ENCODE measurements around the gene VSTM2L. TPM values are rescaled to one million over a fixed set of nuclear protein-coding genes. Genes with fewer than 3 reads are reported as not detected.

Gene VSTM2L
- total and polyA plus RNA-seq, 2 of the 13 experiments (the other 11 are each of a cell fraction or from before 2014, with no cell fraction given): not detected

DNA sequence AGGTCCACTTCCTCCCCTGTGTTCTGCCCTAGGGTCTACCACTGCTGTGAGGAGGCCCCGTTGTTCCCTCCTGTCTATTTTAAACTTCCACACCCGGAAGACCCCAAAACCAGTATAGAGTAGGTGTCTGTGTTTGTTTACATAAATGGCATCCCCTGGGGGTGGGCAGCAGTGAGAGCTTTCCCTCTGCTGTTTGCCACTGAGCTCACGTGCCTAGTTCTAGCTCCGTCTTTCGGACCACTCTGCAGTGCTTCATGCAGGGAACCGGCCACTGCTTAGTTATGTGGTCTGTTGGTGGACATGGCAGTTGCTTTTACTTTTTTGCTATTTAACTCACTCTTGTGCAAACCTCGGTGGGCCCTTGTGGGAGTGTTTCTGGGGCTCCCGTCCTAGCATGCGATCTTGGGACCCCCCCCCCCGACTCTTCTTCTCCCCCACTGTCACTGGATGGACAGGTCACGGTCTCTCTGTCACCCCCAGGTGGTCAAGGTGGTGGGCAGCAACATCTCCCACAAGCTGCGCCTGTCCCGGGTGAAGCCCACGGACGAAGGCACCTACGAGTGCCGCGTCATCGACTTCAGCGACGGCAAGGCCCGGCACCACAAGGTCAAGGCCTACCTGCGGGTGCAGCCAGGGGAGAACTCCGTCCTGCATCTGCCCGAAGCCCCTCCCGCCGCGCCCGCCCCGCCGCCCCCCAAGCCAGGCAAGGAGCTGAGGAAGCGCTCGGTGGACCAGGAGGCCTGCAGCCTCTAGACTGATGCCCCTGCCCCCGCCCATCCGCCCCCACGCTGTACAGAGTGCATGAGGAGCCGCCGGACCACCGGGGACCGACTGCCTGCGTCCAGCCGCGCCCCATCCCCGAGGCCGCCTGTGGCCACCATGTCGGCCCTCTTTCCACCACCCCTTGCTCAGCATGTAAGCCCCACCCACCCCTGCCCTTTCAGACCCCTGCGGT, 40.9 kb downstream of the VSTM2L start:
- no TSS peak for BruUV-seq (replicated peaks)
- no peak overlapping the region for H3K9ac ChIP-seq (ENCODE audit: insufficient read depth, low read depth, low read length)
- POLR2A ChIA-PET: no interaction called here
- TF ChIP-seq KAT8 (CRISPR knock-in tag; IDR thresholded peaks at IDR 0.05) (no peak), XRCC5 (optimal IDR thresholded peaks at IDR 0.05; ENCODE audit: low read length) (peak; percentile 34), ZNF546 (CRISPR knock-in tag; conservative IDR thresholded peaks at IDR 0.05) (no peak), SP2 (CRISPR knock-in tag; IDR thresholded peaks at IDR 0.05) (no peak), ZNF788 (CRISPR knock-in tag; IDR thresholded peaks at IDR 0.05; ENCODE audit: borderline replicate concordance) (0 out of 2 replicates have a peak, but pooled peaks have one; percentile 24), HDAC6 (IDR thresholded peaks at IDR 0.05; ENCODE audit: low read depth, low read length) (no peak), STAG1 (CRISPR knock-in tag; IDR thresholded peaks at IDR 0.05) (peak; percentile 29; the same call in 1 of the 2 replicates), CAMTA2 (CRISPR knock-in tag; IDR thresholded peaks at IDR 0.05; ENCODE audit: borderline replicate concordance) (no peak), BCL6 (CRISPR knock-in tag; IDR thresholded peaks at IDR 0.05) (no peak)
- TF ChIP-seq, protein P1, sequence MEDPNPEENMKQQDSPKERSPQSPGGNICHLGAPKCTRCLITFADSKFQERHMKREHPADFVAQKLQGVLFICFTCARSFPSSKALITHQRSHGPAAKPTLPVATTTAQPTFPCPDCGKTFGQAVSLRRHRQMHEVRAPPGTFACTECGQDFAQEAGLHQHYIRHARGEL (CRISPR knock-in tag; IDR thresholded peaks at IDR 0.05): peak; percentile 96
- TF ChIP-seq, protein P2, sequence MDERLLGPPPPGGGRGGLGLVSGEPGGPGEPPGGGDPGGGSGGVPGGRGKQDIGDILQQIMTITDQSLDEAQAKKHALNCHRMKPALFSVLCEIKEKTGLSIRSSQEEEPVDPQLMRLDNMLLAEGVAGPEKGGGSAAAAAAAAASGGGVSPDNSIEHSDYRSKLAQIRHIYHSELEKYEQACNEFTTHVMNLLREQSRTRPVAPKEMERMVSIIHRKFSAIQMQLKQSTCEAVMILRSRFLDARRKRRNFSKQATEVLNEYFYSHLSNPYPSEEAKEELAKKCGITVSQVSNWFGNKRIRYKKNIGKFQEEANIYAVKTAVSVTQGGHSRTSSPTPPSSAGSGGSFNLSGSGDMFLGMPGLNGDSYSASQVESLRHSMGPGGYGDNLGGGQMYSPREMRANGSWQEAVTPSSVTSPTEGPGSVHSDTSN (CRISPR knock-in tag; IDR thresholded peaks at IDR 0.05): no peak
- TF ChIP-seq, protein P3, sequence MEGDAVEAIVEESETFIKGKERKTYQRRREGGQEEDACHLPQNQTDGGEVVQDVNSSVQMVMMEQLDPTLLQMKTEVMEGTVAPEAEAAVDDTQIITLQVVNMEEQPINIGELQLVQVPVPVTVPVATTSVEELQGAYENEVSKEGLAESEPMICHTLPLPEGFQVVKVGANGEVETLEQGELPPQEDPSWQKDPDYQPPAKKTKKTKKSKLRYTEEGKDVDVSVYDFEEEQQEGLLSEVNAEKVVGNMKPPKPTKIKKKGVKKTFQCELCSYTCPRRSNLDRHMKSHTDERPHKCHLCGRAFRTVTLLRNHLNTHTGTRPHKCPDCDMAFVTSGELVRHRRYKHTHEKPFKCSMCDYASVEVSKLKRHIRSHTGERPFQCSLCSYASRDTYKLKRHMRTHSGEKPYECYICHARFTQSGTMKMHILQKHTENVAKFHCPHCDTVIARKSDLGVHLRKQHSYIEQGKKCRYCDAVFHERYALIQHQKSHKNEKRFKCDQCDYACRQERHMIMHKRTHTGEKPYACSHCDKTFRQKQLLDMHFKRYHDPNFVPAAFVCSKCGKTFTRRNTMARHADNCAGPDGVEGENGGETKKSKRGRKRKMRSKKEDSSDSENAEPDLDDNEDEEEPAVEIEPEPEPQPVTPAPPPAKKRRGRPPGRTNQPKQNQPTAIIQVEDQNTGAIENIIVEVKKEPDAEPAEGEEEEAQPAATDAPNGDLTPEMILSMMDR (CRISPR knock-in tag; IDR thresholded peaks at IDR 0.05): peak; percentile 43
- TF ChIP-seq, protein P4, sequence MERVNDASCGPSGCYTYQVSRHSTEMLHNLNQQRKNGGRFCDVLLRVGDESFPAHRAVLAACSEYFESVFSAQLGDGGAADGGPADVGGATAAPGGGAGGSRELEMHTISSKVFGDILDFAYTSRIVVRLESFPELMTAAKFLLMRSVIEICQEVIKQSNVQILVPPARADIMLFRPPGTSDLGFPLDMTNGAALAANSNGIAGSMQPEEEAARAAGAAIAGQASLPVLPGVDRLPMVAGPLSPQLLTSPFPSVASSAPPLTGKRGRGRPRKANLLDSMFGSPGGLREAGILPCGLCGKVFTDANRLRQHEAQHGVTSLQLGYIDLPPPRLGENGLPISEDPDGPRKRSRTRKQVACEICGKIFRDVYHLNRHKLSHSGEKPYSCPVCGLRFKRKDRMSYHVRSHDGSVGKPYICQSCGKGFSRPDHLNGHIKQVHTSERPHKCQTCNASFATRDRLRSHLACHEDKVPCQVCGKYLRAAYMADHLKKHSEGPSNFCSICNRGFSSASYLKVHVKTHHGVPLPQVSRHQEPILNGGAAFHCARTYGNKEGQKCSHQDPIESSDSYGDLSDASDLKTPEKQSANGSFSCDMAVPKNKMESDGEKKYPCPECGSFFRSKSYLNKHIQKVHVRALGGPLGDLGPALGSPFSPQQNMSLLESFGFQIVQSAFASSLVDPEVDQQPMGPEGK (CRISPR knock-in tag; IDR thresholded peaks at IDR 0.05): peak; percentile 68
- 68% methylated on average over 37 of the region's 47 CpGs for WGBS (ENCODE audit: low lambda C conversion rate)
- H3K79me2 ChIP-seq (ENCODE audit: insufficient read depth, low read length): no peaks in the 10 kb centered on the region
- no peaks in the 10 kb centered on the region for H4K20me1 ChIP-seq (ENCODE audit: insufficient read depth, low read length)
- no peak overlapping the region for H3K4me3 ChIP-seq (replicated peaks in 1 of 3; ENCODE audit: insufficient read depth in 1 of 3, low read depth in 2 of 3, low read length in 3 of 3)
- H3K4me2 ChIP-seq (ENCODE audit: low read depth, low read length): no peak overlapping the region
- H3K36me3 ChIP-seq (replicated peaks in 1 of 2; ENCODE audit: control insufficient read depth in 1 of 2, insufficient read depth in 2 of 2, low read length in 2 of 2): no peaks in the 10 kb centered on the region
- H3K27ac ChIP-seq (ENCODE audit: extremely low read length, insufficient read depth, low read length): no peak overlapping the region
- H3K9me3 ChIP-seq (ENCODE audit: low read length): no peaks in the 10 kb centered on the region
- H3K27me3 ChIP-seq (ENCODE audit: control insufficient read depth in 1 of 2, insufficient read depth in 2 of 2, low read length in 2 of 2): peaks cover 9 to 14% of the 10 kb centered on the region in 2 experiments; a peak in 3 of 5 replicates
- FAIRE-seq (no peak), ATAC-seq (peak; percentile 26; the same call in 2 of the 3 replicates), DNase-seq (ENCODE audit: low spot score) (no peak)
- CTCF ChIA-PET (ENCODE audit: low intra/inter-chr PET ratio, low total read pairs): no interaction called here
- in situ Hi-C loops (cut with HindIII; ENCODE audit: extremely low pct_ligation_motif_present, low pct_unique_long_range_greater_than_20kb) (no loop called here), intact Hi-C loops (cut with micrococcal nuclease; ENCODE audit: unreplicated experiment) (loop anchor here (5.0 kb wide), 1 partner anchor 279 kb away; no protein-coding TSS in a partner anchor)
- peaks cover 16% of the 10 kb centered on the region for H3K4me1 ChIP-seq (ENCODE audit: insufficient read depth, low read length)
- no peak overlapping the region for H2AFZ ChIP-seq (ENCODE audit: low read length)

Measured in HepG2 (cell line).